Measurements from ENCODE around the gene DLGAP4.

Gene DLGAP4

DNA sequence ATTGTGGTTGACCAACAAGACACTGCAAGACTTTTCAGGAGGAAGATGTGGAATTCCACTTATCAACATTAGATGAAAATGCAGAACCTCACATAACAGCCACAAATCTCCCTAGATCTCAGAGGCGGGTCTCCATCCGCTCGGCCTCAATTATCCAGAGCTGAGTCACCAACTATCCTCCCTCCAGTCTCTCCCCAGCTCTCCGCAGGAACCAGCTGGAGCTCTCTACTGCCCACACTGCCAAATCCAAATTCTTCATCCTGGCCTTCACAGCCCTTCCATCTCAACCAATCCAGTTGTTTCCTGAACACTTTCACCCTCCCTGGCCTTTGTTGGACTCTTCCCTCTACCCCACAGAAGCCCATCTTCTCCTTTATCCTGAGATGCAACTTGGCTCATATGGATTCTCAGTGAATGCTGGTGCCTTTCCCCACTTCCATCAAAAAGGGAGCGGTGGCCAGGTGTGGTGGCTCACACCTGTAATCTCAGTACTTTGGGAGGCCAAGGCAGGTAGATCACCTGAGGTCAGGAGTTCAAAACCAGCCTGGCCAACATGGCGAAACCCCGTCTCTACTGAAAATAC is 263.8 kb downstream of the DLGAP4 start:
- H3K4me3 ChIP-seq (ENCODE audit: low read depth, low read length) = no peak overlapping the region
- TF ChIP-seq, protein P1, sequence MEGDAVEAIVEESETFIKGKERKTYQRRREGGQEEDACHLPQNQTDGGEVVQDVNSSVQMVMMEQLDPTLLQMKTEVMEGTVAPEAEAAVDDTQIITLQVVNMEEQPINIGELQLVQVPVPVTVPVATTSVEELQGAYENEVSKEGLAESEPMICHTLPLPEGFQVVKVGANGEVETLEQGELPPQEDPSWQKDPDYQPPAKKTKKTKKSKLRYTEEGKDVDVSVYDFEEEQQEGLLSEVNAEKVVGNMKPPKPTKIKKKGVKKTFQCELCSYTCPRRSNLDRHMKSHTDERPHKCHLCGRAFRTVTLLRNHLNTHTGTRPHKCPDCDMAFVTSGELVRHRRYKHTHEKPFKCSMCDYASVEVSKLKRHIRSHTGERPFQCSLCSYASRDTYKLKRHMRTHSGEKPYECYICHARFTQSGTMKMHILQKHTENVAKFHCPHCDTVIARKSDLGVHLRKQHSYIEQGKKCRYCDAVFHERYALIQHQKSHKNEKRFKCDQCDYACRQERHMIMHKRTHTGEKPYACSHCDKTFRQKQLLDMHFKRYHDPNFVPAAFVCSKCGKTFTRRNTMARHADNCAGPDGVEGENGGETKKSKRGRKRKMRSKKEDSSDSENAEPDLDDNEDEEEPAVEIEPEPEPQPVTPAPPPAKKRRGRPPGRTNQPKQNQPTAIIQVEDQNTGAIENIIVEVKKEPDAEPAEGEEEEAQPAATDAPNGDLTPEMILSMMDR (IDR thresholded peaks at IDR 0.05; ENCODE audit: low read depth, low read length) = peak; percentile 4
- DNase-seq (ENCODE audit: low read depth, low spot score) = peak; percentile 58
- in situ Hi-C loops (cut with HindIII; ENCODE audit: low sequenced_read_pairs) = no loop called here

DNA sequence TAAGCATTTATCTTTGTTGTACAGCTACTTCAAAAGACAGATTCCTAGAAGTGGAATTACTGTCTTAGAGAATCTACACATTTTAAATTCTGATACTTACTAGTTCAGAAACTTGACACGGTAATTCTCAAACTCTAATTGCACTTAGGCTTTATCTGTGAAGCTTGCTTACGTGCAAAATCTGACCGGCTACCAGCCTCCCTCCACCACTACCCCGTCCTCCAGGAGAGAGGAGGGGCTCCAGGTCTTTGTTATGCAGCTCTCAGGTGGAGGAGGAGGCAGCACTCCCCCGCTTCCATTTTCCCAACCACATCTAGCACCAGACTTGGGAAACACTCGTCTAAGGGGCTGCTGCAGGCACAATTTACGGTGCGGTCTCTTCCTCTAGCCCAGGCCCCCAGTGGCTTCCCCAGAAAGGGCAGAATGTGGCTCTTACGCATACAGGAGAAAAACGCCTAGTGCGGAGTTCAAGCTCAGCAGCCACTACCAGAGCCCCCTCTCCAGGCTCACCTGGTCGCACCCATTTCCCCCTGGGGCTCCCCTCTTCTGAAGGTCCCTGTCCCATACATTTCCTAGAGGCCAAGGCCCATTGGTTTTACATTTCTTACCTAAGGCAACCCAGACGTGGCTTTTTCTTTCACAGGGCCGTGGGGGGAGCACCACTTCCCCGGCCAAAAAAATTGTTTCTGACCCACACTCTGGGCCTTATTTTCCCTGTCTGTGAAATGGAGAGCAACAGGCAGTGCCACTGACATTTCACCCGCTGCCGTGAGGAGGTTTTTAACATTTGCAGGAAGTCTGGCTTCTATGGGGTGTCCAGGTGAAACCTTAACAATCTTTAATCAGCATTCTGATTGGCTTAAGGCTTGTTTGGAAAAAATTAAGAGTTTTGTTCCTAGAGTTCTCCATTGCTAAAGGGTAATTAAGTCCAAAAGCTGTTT is 265.7 kb downstream of the DLGAP4 start:
- no peak for DNase-seq (ENCODE audit: low read depth, low spot score)
- in situ Hi-C loops (cut with HindIII; ENCODE audit: low sequenced_read_pairs) = no loop called here
- TF ChIP-seq, protein P1 (IDR thresholded peaks at IDR 0.05; ENCODE audit: low read depth, low read length) = no peak
- no peak overlapping the region for H3K4me3 ChIP-seq (ENCODE audit: low read depth, low read length)

DNA sequence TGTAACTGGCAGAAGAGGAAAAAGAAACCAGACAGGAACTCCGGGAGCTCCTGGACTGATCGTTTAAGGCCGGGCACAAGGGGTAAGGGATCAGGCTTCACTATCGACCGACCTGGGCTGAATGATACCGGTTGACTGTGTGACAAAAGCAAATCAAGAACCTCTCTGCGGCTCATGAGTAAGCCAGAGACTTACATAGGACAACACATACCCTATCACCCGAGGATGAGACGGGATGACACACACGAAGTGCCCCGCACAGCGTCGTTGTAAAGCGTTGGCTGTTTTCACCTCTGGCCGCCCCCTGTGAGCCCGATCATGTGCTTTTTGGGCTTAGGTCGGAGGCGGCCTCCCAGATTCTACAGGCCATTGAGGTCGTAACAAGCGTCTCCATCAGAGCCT is 266.6 kb downstream of the DLGAP4 start:
- H3K4me3 ChIP-seq (ENCODE audit: low read depth, low read length) = peak overlapping the region; percentile 77
- in situ Hi-C loops (cut with HindIII; ENCODE audit: low sequenced_read_pairs) = no loop called here
- TF ChIP-seq, protein P1 (IDR thresholded peaks at IDR 0.05; ENCODE audit: low read depth, low read length) = no peak
- no peak for DNase-seq (ENCODE audit: low read depth, low spot score)

DNA sequence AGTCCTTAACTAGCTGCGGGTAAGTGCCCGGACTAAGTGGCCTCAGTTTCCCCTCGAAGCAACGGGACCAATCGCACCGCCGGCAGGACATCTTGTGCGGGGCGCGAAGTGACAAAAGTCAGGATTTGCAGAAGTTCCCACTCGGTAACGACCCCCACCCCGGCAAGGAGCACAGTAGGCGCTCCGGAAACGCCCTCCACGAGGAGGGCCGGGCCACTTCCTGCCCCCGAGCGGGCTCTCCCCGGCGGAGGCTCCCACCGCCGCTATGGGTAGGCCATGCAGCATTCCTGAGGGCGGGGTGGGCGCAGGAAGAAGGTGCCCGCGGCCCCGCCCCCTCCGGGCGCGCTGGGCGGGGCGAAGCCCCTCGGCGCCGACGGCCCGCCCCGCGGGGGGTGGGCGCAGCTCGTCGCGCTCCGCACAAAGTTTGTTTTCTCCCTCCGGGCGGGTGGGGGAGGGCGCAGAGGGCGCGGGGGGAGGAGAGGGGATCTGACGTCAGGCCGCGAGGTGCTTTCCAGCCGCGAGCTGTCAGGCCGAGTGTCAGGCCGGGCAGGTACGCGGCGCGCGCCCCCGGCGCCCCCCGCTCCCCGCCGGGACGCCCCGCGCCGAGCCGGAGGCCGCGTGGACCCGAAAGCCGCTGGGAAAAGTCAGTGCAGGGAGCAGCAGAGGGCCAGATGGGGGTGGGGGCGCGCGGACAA is 267.1 kb downstream of the DLGAP4 start, which contains the start of gene TGIF2:
TGIF2 (plus strand) TSS at position 495 of the 695 bp plus-strand sequence. CDS start 5,178 bp downstream, outside the sequence.
- TF ChIP-seq, protein P1 (IDR thresholded peaks at IDR 0.05; ENCODE audit: low read depth, low read length) = no peak
- in situ Hi-C loops (cut with HindIII; ENCODE audit: low sequenced_read_pairs) = no loop called here
- H3K4me3 ChIP-seq (ENCODE audit: low read depth, low read length) = peak within 1 kb of the TSS; percentile 77
- DNase-seq (ENCODE audit: low read depth, low spot score) = peak; percentile 81

DNA sequence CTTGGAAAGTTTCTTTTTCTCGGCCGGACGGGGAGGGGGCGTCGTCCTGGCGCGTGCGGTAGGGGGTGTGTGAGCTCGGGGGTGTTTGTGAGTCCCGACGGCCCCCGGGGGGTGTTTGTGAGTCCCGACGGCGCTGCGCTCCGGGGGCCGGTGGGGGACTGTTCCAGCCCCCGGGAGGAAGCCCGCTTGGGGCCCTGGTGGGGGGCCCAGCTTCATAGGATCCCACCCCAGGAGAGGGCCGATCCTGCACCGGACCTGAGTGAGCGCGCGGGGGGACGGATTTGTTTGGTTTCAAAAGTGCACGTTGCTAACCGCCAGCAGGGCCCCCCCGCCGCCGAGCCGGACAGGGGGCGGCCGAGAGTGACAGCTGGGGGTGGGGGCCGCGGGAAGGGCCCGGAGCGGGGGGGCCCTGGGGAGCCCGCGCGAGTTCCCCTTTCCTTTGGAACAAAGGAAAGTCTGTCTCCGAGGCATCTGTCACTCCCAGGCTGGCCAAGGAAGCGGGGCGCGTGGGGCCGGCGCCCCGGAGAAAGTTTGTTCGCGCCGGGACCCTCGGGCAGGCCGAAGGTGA is 267.7 kb downstream of the DLGAP4 start:
- in situ Hi-C loops (cut with HindIII; ENCODE audit: low sequenced_read_pairs) = no loop called here
- H3K4me3 ChIP-seq (ENCODE audit: low read depth, low read length) = peak overlapping the region; percentile 77
- TF ChIP-seq, protein P1 (IDR thresholded peaks at IDR 0.05; ENCODE audit: low read depth, low read length) = no peak
- DNase-seq (ENCODE audit: low read depth, low spot score) = no peak

All from astrocyte of the spinal cord (primary cell).